Suprapubic skin (tissue), 2 donors: ENCODE measurements around the gene DZIP1.

ENCODE experiments used
- EP300 ChIP-seq: sonication (generic); formaldehyde crosslinking; IDR thresholded peaks from one replicate; pipeline ENCODE4 v1.6.1; 2017; ENCODE audit warnings: antibody characterized with exemption
- POLR2A ChIP-seq, 2 donors: fragments of 450-650 bp; IDR thresholded peaks; one replicate each; pipeline ENCODE4 v1.6.1; 2017; ENCODE audit warnings: antibody characterized with exemption in 2 of 2, mild to moderate bottlenecking in 2 of 2, moderate library complexity in 2 of 2

GRCh38 chr13:95684418-95684817 is 39.9 kb upstream of the DZIP1 start:
- TF ChIP-seq POLR2A (IDR thresholded peaks at IDR 0.05) (no peak), EP300 (no peak)
